ENCODE measurements around the gene FAM83F. TPM values are rescaled to one million over a fixed set of nuclear protein-coding genes. Genes with fewer than 3 reads are reported as not detected.

Gene FAM83F
- total RNA-seq, 2 experiments from 2014 or later = not detected

DNA sequence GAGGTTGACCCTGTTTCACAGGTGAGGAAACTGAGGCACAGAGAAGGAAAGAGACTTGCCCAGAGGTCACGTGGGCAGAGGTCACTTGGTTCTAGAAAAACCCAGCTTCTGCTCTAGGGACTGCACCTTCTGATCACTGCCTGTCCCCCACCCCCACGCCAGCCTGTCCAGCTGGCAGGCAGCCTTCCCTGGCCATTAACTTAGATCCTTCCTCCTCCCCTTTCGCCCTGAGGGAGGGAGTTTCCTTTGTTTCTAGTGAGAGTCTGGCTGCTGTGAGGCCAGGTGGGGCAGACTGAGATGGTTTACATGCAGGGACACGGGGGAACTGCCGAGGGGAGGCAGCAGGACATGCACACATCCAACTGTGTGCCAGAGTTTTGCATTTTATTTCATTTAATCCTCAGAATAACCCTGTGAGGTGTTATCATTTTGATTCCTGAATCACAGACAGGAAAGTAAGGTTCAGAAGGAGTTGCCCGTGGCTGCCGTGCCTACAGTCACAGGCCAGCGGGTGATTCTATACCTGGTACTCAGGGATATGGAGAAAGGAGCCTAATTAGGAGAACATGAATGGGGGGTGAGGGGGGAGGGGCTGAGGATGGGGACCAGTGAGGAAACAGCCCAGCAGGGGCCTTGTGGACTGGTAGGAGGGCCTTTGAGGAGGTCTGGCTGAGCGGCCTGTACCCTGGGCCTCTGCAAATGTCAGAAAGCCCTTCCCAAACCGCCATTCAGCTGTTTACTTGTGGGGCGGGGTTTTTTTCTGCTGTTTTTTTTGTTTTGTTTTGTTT is 3.4 kb downstream of the FAM83F start:
- H3K9me2 ChIP-seq (ENCODE audit: insufficient read depth, low read length) = no peaks in the 10 kb centered on the region
- CTCF ChIA-PET (ENCODE audit: unreplicated experiment) = no interaction called here
- H4K20me1 ChIP-seq (ENCODE audit: insufficient read depth, low read length) = no peaks in the 10 kb centered on the region
- H3K79me2 ChIP-seq (ENCODE audit: insufficient read depth, low read depth, low read length) = no peaks in the 10 kb centered on the region
- intact Hi-C loops (cut with micrococcal nuclease; ENCODE audit: unreplicated experiment) = no loop called here
- H3K4me3 ChIP-seq (ENCODE audit: low read depth, low read length, poor library complexity, severe bottlenecking) = no peak overlapping the region
- H3K9me3 ChIP-seq (ENCODE audit: low read length) = no peaks in the 10 kb centered on the region
- no peak overlapping the region for H3K27ac ChIP-seq (ENCODE audit: low read depth, low read length, poor library complexity, severe bottlenecking)
- POLR2A ChIA-PET = no interaction called here
- DNase-seq (ENCODE audit: low spot score) = no peak
- TF ChIP-seq, protein P1, sequence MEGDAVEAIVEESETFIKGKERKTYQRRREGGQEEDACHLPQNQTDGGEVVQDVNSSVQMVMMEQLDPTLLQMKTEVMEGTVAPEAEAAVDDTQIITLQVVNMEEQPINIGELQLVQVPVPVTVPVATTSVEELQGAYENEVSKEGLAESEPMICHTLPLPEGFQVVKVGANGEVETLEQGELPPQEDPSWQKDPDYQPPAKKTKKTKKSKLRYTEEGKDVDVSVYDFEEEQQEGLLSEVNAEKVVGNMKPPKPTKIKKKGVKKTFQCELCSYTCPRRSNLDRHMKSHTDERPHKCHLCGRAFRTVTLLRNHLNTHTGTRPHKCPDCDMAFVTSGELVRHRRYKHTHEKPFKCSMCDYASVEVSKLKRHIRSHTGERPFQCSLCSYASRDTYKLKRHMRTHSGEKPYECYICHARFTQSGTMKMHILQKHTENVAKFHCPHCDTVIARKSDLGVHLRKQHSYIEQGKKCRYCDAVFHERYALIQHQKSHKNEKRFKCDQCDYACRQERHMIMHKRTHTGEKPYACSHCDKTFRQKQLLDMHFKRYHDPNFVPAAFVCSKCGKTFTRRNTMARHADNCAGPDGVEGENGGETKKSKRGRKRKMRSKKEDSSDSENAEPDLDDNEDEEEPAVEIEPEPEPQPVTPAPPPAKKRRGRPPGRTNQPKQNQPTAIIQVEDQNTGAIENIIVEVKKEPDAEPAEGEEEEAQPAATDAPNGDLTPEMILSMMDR (conservative IDR thresholded peaks at IDR 0.05; ENCODE audit: low read length) = no peak
- TF ChIP-seq EZH2phosphoT487 (IDR thresholded peaks at IDR 0.05; ENCODE audit: borderline replicate concordance, low read depth, low read length) = no peak
- BruUV-seq (replicated peaks) = no TSS peak
- H3K4me1 ChIP-seq (ENCODE audit: insufficient read depth, low read length, poor library complexity, severe bottlenecking) = no peaks in the 10 kb centered on the region
- H3K36me3 ChIP-seq (ENCODE audit: insufficient read depth, low read length) = no peaks in the 10 kb centered on the region
- H2AFZ ChIP-seq (ENCODE audit: low read length) = no peak overlapping the region
- no peak overlapping the region for H3K4me2 ChIP-seq (ENCODE audit: low read length)

DNA sequence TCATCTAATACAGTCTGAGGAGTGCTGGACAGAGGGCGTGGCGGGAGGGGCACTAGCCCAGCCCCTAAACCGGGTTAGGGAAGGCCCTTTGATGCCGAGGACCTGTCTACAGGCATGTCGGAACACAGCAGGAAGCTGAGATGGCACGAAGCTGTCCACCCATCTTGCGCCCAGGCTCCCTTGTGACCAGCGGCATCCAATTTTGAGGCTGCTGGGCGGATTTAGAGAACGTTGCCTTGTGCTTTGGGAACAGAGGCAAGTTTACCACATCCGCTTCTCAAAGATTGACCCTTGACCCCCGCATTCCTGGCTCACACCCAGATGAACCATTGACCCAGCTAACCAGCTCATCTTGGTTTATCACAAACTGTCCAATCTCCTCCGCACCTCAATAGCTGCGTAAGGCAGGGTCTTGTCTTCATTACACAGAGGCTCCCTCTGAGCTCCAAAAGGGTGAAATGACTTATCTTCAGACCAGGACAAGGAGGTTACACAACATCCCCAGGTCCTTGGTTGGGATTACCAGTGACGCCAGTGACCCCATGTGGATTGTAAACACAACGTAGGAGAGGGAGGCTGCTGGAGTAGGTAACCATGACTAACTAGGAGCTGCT is 4.5 kb downstream of the FAM83F start:
- Histone ChIP-seq H3K36me3 (ENCODE audit: insufficient read depth, low read length) (no peaks in the 10 kb centered on the region), H3K9me2 (ENCODE audit: insufficient read depth, low read length) (no peaks in the 10 kb centered on the region), H3K4me2 (ENCODE audit: low read length) (no peak overlapping the region), H3K4me3 (ENCODE audit: low read depth, low read length, poor library complexity, severe bottlenecking) (no peak overlapping the region), H3K27ac (ENCODE audit: low read depth, low read length, poor library complexity, severe bottlenecking) (no peak overlapping the region), H2AFZ (ENCODE audit: low read length) (no peak overlapping the region), H3K4me1 (ENCODE audit: insufficient read depth, low read length, poor library complexity, severe bottlenecking) (no peaks in the 10 kb centered on the region), H3K79me2 (ENCODE audit: insufficient read depth, low read depth, low read length) (no peaks in the 10 kb centered on the region), H4K20me1 (ENCODE audit: insufficient read depth, low read length) (no peaks in the 10 kb centered on the region), H3K9me3 (ENCODE audit: low read length) (no peaks in the 10 kb centered on the region)
- BruUV-seq (replicated peaks) = no TSS peak
- DNase-seq (ENCODE audit: low spot score) = peak; percentile 20
- ChIA-PET POLR2A (interaction anchor here (0.6 kb wide), 1 partner anchor 28 kb away, joined by 3 read pairs; no protein-coding TSS in a partner anchor), CTCF (ENCODE audit: unreplicated experiment) (no interaction called here)
- intact Hi-C loops (cut with micrococcal nuclease; ENCODE audit: unreplicated experiment) = no loop called here
- no peak for TF ChIP-seq EZH2phosphoT487 (IDR thresholded peaks at IDR 0.05; ENCODE audit: borderline replicate concordance, low read depth, low read length)
- TF ChIP-seq, protein P1 (conservative IDR thresholded peaks at IDR 0.05; ENCODE audit: low read length) = no peak

DNA sequence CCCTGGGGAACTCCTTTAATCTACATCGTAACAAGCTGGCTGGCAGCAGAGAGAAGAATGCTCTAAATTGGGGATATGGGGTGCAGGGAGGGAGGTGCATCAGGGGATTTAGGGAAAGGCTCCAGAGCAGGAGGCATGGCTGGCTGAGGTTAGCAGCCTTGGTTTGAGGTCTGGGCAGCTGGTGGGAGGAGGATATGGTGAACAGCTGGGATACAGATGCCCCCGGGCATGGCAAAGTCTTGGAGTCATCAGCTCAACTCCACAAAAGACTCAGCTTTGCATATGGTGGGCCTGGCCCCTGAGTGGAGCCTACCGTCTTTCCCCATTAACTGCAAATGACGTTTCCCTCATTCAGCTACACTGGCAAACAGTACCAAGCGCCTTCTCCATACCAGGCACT is 5.4 kb downstream of the FAM83F start:
- Histone ChIP-seq H3K4me3 (ENCODE audit: low read depth, low read length, poor library complexity, severe bottlenecking) (no peak overlapping the region), H3K79me2 (ENCODE audit: insufficient read depth, low read depth, low read length) (no peaks in the 10 kb centered on the region), H3K36me3 (ENCODE audit: insufficient read depth, low read length) (no peaks in the 10 kb centered on the region), H4K20me1 (ENCODE audit: insufficient read depth, low read length) (no peaks in the 10 kb centered on the region), H3K9me2 (ENCODE audit: insufficient read depth, low read length) (no peaks in the 10 kb centered on the region), H3K9me3 (ENCODE audit: low read length) (no peaks in the 10 kb centered on the region), H3K4me2 (ENCODE audit: low read length) (no peak overlapping the region), H3K4me1 (ENCODE audit: insufficient read depth, low read length, poor library complexity, severe bottlenecking) (no peaks in the 10 kb centered on the region), H2AFZ (ENCODE audit: low read length) (no peak overlapping the region), H3K27ac (ENCODE audit: low read depth, low read length, poor library complexity, severe bottlenecking) (no peak overlapping the region)
- ChIA-PET CTCF (ENCODE audit: unreplicated experiment) (no interaction called here), POLR2A (interaction anchor here (0.6 kb wide), 1 partner anchor 28 kb away, joined by 3 read pairs; no protein-coding TSS in a partner anchor)
- intact Hi-C loops (cut with micrococcal nuclease; ENCODE audit: unreplicated experiment) = no loop called here
- TF ChIP-seq, protein P1 (conservative IDR thresholded peaks at IDR 0.05; ENCODE audit: low read length) = no peak
- TF ChIP-seq EZH2phosphoT487 (IDR thresholded peaks at IDR 0.05; ENCODE audit: borderline replicate concordance, low read depth, low read length) = no peak
- no TSS peak for BruUV-seq (replicated peaks)
- no peak for DNase-seq (ENCODE audit: low spot score)

Measured in OCI-LY7 (cell line).